NCI-H1417 (cell line): ENCODE measurements around the gene AK9.
"Not testable (repeated sequence)": the region's sequence is repeated elsewhere in the genome, so short reads cannot be mapped to it uniquely, and the experiment has no call there.

Experiments
- DNase-seq, 3 experiments: peaks; one replicate each; lab custom pipeline; 2025; lab: John Stamatoyannopoulos, UW

AK9 gene

GRCh38 chr6:109626311-109626710 is 64.7 kb downstream of the AK9 start:
- DNase-seq, result no peak

GRCh38 chr6:109625199-109625598 is 65.8 kb downstream of the AK9 start:
- no peak for DNase-seq

- DNase-seq, result no peak
Measured at GRCh38 chr6:109623288-109623687, 67.7 kb downstream of the AK9 start.

- DNase-seq, result peak in 1 of 3 experiments; percentile 23
Measured at GRCh38 chr6:109612268-109612667, 78.7 kb downstream of the AK9 start.

- no peak for DNase-seq
Measured at GRCh38 chr6:109611502-109611901, 79.5 kb downstream of the AK9 start.

GRCh38 chr6:109610590-109610989 is 80.4 kb downstream of the AK9 start:
- DNase-seq, result no peak

GRCh38 chr6:109609737-109610136 is 81.3 kb downstream of the AK9 start:
- DNase-seq, result no peak

GRCh38 chr6:109606359-109606758 is 84.6 kb downstream of the AK9 start:
- DNase-seq, result no peak

GRCh38 chr6:109595998-109596397 is 95.0 kb downstream of the AK9 start:
- DNase-seq, result peak in 2 of 3 experiments; percentile 23 to 61

- no peak for DNase-seq
Measured at GRCh38 chr6:109580519-109580918, 110.5 kb downstream of the AK9 start.

- no peak for DNase-seq
Measured at GRCh38 chr6:109579361-109579760, 111.6 kb downstream of the AK9 start.

GRCh38 chr6:109569901-109570300 is 121.1 kb downstream of the AK9 start:
- DNase-seq, result not testable (repeated sequence)

GRCh38 chr6:109561844-109562243 is 129.2 kb downstream of the AK9 start:
- no peak for DNase-seq

GRCh38 chr6:109531446-109531845 is 159.6 kb downstream of the AK9 start:
- DNase-seq, result no peak

- peak in 1 of 3 experiments; percentile 25 for DNase-seq
Measured at GRCh38 chr6:109527989-109528388, 163.0 kb downstream of the AK9 start.

GRCh38 chr6:109526905-109527628 is 163.9 kb downstream of the AK9 start:
- peak; percentile 46 to 86 (median 60) for DNase-seq

- no peak for DNase-seq
Measured at GRCh38 chr6:109524129-109524528, 166.9 kb downstream of the AK9 start.

GRCh38 chr6:109523478-109523877 is 167.5 kb downstream of the AK9 start:
- DNase-seq, result no peak

- DNase-seq, result no peak
Measured at GRCh38 chr6:109521080-109521479, 169.9 kb downstream of the AK9 start.

- not testable (repeated sequence) for DNase-seq
Measured at GRCh38 chr6:109519647-109520046, 171.4 kb downstream of the AK9 start.

GRCh38 chr6:109516929-109517328 is 174.1 kb downstream of the AK9 start:
- DNase-seq, result no peak

- DNase-seq, result no peak
Measured at GRCh38 chr6:109515781-109516409, 175.1 kb downstream of the AK9 start.

- DNase-seq, result no peak
Measured at GRCh38 chr6:109514946-109515345, 176.1 kb downstream of the AK9 start.
